HUDEP-2 (cell line): ENCODE data around the gene FRYL.
A peak's percentile ranks its signal among the peaks of the same experiment; 100 is the strongest.
"Not testable (repeated sequence)": the region's sequence is repeated elsewhere in the genome, so short reads cannot be mapped to it uniquely, and the experiment has no call there.

ENCODE experiments used
- DNase-seq, 76 experiments: peaks; one replicate each; lab custom pipeline; 2025; ENCODE audit not compliant: unreplicated experiment in 76 of 76; lab: John Stamatoyannopoulos, UW

The FRYL gene

GRCh38 chr4:48779998-48780864 lies at the start of gene FRYL:
Gene FRYL, minus strand, starts transcription at chr4:48780279. Its CDS starts 145,869 bp downstream, at chr4:48634410.
- peak; percentile 25 to 99 (median 98) for DNase-seq

DNA sequence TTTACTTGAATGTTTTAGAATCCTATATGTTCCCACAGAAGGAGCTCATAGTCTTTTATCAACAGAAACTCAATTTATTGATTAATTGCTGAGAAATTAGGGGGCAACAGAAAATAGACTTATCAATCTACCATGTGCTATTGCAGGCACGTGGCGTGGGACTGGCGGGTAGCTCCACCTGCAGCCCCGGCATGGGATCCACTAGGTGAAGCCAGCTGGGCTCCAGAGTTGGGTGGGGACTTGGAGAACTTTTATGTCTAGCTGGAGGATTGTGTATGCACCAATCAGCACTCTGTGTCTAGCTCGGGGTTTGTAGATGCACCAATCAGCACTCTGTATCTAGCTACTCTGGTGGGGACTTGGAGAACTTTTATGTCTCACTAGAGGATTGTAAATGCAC lies 47.5 kb upstream of the FRYL start:
- no peak for DNase-seq

DNA sequence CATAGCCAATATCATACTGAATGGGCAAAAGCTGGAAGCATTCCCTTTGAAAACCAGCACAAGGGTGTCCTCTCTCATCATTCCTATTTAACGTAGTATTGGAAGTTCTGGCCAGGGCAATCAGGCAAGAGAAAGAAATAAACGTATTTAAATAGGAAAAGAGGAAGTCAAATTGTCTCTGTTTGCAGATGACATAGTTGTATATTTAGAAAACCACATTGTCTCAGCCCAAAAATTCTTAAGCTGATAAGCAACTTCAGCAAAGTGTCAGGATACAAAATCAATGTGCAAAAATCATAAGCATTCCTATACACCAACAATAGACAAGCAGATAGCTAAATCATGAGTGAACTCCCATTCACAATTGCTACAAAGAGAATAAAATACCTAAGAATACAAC lies 41.4 kb upstream of the FRYL start:
- DNase-seq = not testable (repeated sequence)

- DNase-seq = no peak
Measured at GRCh38 chr4:48816971-48817370, 36.9 kb upstream of the FRYL start.

- not testable (repeated sequence) for DNase-seq
Measured at GRCh38 chr4:48816297-48816696, 36.2 kb upstream of the FRYL start.

GRCh38 chr4:48815483-48815882 lies 35.4 kb upstream of the FRYL start:
- DNase-seq = no peak

GRCh38 chr4:48813964-48814363 lies 33.9 kb upstream of the FRYL start:
- DNase-seq = no peak

GRCh38 chr4:48812866-48813265 lies 32.8 kb upstream of the FRYL start:
- no peak for DNase-seq

DNA sequence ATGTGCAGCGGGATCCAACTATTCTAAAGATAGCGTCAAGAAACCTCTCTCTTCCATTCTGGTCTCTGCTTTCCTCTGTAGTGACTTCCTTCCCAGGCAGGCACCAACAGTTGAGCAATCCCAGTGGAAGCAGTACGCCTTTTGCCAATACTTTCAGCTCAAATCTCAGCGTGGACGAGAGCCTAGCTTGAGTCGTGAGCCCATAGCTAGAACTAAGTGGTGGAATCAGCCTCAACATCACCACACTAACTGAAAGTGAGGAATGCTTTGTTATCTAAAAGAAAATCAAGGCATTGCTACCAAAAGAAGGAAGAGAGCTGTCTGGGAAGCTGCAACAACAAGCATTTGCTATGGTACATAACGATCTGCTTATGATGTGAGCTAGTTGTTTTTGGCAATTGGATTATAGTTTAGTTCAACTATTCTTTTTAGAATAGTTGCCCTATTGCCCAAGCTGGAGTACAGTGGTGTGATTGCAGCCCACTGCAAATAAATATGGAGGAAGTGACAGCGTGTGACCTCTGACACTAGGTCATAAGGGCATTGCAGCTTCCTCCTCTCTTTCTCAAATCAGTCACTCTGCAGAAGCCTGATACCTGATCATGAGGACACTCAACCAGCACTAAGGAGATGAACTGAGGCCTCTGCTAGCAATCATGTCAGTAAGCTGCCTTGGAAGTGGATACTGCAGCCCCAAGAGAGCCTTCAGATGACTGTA lies 24.7 kb upstream of the FRYL start:
- DNase-seq = peak in 1 of 76 experiments; percentile 1

- no peak for DNase-seq
Measured at GRCh38 chr4:48801016-48801715, 21.1 kb upstream of the FRYL start.

DNA sequence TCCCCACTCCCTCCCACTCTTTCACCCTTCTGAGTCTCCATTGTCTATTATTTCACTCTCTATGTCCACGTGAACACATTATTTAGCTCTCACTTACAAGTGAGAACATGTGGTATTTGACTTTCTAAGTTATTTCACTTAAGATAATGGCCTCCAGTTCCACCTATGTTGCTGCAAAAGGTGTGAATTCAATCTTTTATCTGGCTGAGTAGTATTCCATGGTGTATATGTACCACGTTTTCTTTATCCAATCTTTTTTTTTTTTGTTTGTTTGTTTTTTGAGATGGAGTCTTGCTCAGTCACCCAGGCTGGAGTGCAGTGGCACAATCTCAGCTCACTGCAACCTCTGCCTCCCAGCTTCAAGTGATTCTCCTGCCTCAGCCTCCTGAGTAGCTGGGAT lies 20.1 kb upstream of the FRYL start:
- DNase-seq = not testable (repeated sequence)

GRCh38 chr4:48799157-48799556 lies 19.1 kb upstream of the FRYL start:
- DNase-seq = no peak

- no peak for DNase-seq
Measured at GRCh38 chr4:48798117-48798516, 18.0 kb upstream of the FRYL start.

GRCh38 chr4:48796927-48797679 lies 17.0 kb upstream of the FRYL start:
- no peak for DNase-seq

- no peak for DNase-seq
Measured at GRCh38 chr4:48796191-48796926, 16.3 kb upstream of the FRYL start.

GRCh38 chr4:48795108-48795507 lies 15.0 kb upstream of the FRYL start:
- no peak for DNase-seq

GRCh38 chr4:48792348-48793006 lies 12.4 kb upstream of the FRYL start:
- DNase-seq = no peak

DNA sequence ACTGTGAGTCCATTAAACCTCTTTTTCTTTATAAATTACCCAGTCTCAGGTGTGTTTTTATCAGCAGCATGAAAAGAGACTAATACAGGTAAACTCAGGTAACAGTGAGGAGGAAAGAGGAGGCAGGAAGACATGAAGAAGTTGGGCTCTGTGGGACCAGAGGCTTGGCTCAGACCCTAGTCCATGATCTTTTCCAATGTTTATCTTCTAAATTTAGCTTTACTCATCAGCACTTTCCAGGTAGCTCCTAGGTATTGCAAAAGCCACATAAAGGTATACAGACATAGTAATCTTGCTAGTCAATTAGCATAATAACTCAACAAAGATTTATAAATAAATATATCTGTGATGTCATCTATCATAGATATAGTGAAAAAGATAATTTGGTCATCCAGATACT lies 11.2 kb upstream of the FRYL start:
- no peak for DNase-seq

- no peak for DNase-seq
Measured at GRCh38 chr4:48790561-48790960, 10.5 kb upstream of the FRYL start.
